HCT116 (cell line): ENCODE results near the gene TLE3. TPM values are rescaled to one million over a fixed set of nuclear protein-coding genes. Genes with fewer than 3 reads are reported as not detected.

Source experiments
- ATAC-seq: fragments of 200-7000 bp; cut with Tn5 transposase; 2 replicates; pipeline ENCODE4 v1.9.1; 2020; ENCODE audit warnings: mild to moderate bottlenecking, moderate library complexity
- BruUV-seq: library from RNA; stranded (reverse); fragments of 400-500 nt; replicated peaks from 2 replicates; lab custom pipeline; 2021; lab: Mats Ljungman, UMichigan
- CTCF ChIA-PET: fragments of 300-600 bp; sonication (Branson Sonifier 250); formaldehyde crosslinking; loops from one replicate; lab custom pipeline; 2021; ENCODE audit warnings: antibody characterized with exemption; lab: Charles Lee
- POLR2A ChIA-PET: fragments of 300-600, 350-600 bp; sonication (Branson Sonifier 250); formaldehyde crosslinking; loops from one replicate; lab custom pipeline; 2021; ENCODE audit warnings: antibody characterized with exemption; lab: Charles Lee
- RAD21 ChIA-PET, 2 experiments: fragments of 300-600 bp; sonication (Branson Sonifier 250); formaldehyde crosslinking; loops; one replicate each; lab custom pipeline; 2023; ENCODE audit warnings: low total read pairs in 2 of 2; ENCODE audit not compliant: uncharacterized antibody in 2 of 2, unreplicated experiment in 2 of 2, low non-redundant PET in 1 of 2; lab: Charles Lee
- DNase-seq: peaks from one replicate; pipeline ENCODE4 v3.0.0-alpha.2; 2010; ENCODE audit warnings: low read depth, low spot score
- H2AFZ ChIP-seq: fragments of 200-600 bp; shearing (Covaris generic), sonication (generic); 2 replicates; pipeline ENCODE4 v1.6.1; 2017; ENCODE audit warnings: low read depth, mixed run types, mixed read lengths, antibody characterized with exemption, low read length; ENCODE audit not compliant: poor library complexity, severe bottlenecking
- H3K27ac ChIP-seq: 2 replicates; pipeline ENCODE4 v1.5.1; 2012; ENCODE audit warnings: low read depth, low read length
- H3K27me3 ChIP-seq: fragments of 200-600 bp; sonication (generic); 2 replicates; pipeline ENCODE4 v1.6.1; 2016; ENCODE audit warnings: mixed run types, low read length, mixed read lengths; ENCODE audit not compliant: insufficient read depth
- H3K36me3 ChIP-seq, 2 experiments: fragments of 200-500 bp in 1 of 2; fragments of 200-600 bp in 1 of 2; sonication (Bioruptor generic) in 1 of 2; sonication (generic) in 1 of 2; 2 replicates each; pipeline versions ENCODE4 v1.5.1 to v1.6.1; 2014 to 2016; ENCODE audit warnings: low read length in 2 of 2, inconsistent platforms in 1 of 2, mixed read lengths in 1 of 2, mixed run types in 1 of 2; ENCODE audit not compliant: insufficient read depth in 2 of 2, control insufficient read depth in 1 of 2
- H3K4me1 ChIP-seq, 2 experiments: fragments of 200-600 bp in 1 of 2; sonication (generic) in 1 of 2; 2 replicates each; pipeline versions ENCODE4 v1.5.1 to v1.6.1; 2012 to 2017; ENCODE audit warnings: low read length in 2 of 2, inconsistent platforms in 1 of 2, mild to moderate bottlenecking in 1 of 2, mixed read lengths in 1 of 2, mixed run types in 1 of 2, moderate library complexity in 1 of 2; ENCODE audit not compliant: insufficient read depth in 2 of 2, control insufficient read depth in 1 of 2
- H3K4me2 ChIP-seq: fragments of 200-600 bp; sonication (generic); 2 replicates; pipeline ENCODE4 v1.6.1; 2017; ENCODE audit warnings: mixed run types, low read length, mixed read lengths
- H3K4me3 ChIP-seq, 2 experiments: fragments of 200-600 bp in 1 of 2; sonication (generic) in 1 of 2; replicated peaks in 1 of 2; 2 replicates each; pipeline ENCODE4 v1.5.1; 2011 to 2016; ENCODE audit warnings: low read length in 2 of 2, control low read depth in 1 of 2, low read depth in 1 of 2, mild to moderate bottlenecking in 1 of 2, mixed read lengths in 1 of 2, mixed run types in 1 of 2
- H3K79me2 ChIP-seq: fragments of 200-600 bp; sonication (generic); 2 replicates; pipeline ENCODE4 v1.6.1; 2017; ENCODE audit warnings: mild to moderate bottlenecking, mixed run types, low read length, moderate library complexity, mixed read lengths; ENCODE audit not compliant: insufficient read depth
- H3K9ac ChIP-seq: fragments of 200-600 bp; sonication (generic); 2 replicates; pipeline ENCODE4 v1.6.1; 2016; ENCODE audit warnings: low read length, mixed read lengths
- H3K9me2 ChIP-seq: fragments of 200-600 bp; sonication (generic), shearing (Covaris generic); 2 replicates; pipeline ENCODE4 v1.6.1; 2017; ENCODE audit warnings: mixed run types, mild to moderate bottlenecking, moderate library complexity; ENCODE audit not compliant: insufficient read depth
- H3K9me3 ChIP-seq, 2 experiments: fragments of 200-500 bp in 1 of 2; fragments of 200-600 bp in 1 of 2; sonication (Bioruptor generic) in 1 of 2; sonication (generic) in 1 of 2; 2 replicates each; pipeline ENCODE4 v1.6.1; 2014 to 2017; ENCODE audit warnings: low read length in 2 of 2, mixed read lengths in 2 of 2, inconsistent platforms in 1 of 2, low read depth in 1 of 2, mild to moderate bottlenecking in 1 of 2, mixed run types in 1 of 2, moderate library complexity in 1 of 2; ENCODE audit not compliant: control insufficient read depth in 1 of 2, insufficient read depth in 1 of 2
- H4K20me1 ChIP-seq: fragments of 200-600 bp; sonication (generic), shearing (Covaris generic); 2 replicates; pipeline ENCODE4 v1.6.1; 2017; ENCODE audit warnings: mixed run types, mild to moderate bottlenecking, moderate library complexity; ENCODE audit not compliant: insufficient read depth
- CBX3 ChIP-seq: IDR thresholded peaks from 2 replicates; pipeline ENCODE4 v1.6.1; 2012; ENCODE audit warnings: low read depth
- ELF1 ChIP-seq: IDR thresholded peaks from 2 replicates; pipeline ENCODE4 v1.6.1; 2012; ENCODE audit warnings: low read depth, borderline replicate concordance
- EZH2 ChIP-seq: fragments of 200-600 bp; sonication (generic); IDR thresholded peaks from 2 replicates; pipeline ENCODE4 v1.6.1; 2017; ENCODE audit warnings: antibody characterized with exemption, mixed run types
- MAX ChIP-seq: IDR thresholded peaks from 2 replicates; pipeline ENCODE4 v1.6.1; 2012
- POLR2A ChIP-seq: IDR thresholded peaks from 2 replicates; pipeline ENCODE4 v1.7.0; 2011; ENCODE audit warnings: borderline replicate concordance; ENCODE audit not compliant: insufficient read depth, insufficient read length; ENCODE audit errors: extremely low read depth
- POLR2AphosphoS5 ChIP-seq: IDR thresholded peaks from 2 replicates; pipeline ENCODE4 v1.6.1; 2011; ENCODE audit warnings: mild to moderate bottlenecking, low read depth, low read length, moderate library complexity
- RAD21 ChIP-seq: IDR thresholded peaks from 2 replicates; pipeline ENCODE4 v1.6.1; 2012; ENCODE audit warnings: low read depth, mild to moderate bottlenecking
- REST ChIP-seq: IDR thresholded peaks from 2 replicates; pipeline ENCODE4 v1.6.1; 2012; ENCODE audit warnings: low read depth
- SP1 ChIP-seq: IDR thresholded peaks from 2 replicates; pipeline ENCODE4 v1.6.1; 2012; ENCODE audit warnings: low read depth
- TCF7L2 ChIP-seq: IDR thresholded peaks from 2 replicates; pipeline ENCODE4 v1.7.0; 2011; ENCODE audit warnings: borderline replicate concordance, inconsistent platforms; ENCODE audit not compliant: insufficient read depth, insufficient read length; ENCODE audit errors: extremely low read depth
- YY1 ChIP-seq: IDR thresholded peaks from 2 replicates; pipeline ENCODE4 v1.6.1; 2011; ENCODE audit warnings: low read length, low read depth, moderate library complexity, mild to moderate bottlenecking; ENCODE audit not compliant: insufficient replicate concordance; ENCODE audit errors: extremely low read depth
- ZBTB33 ChIP-seq: IDR thresholded peaks from 2 replicates; pipeline ENCODE4 v1.6.1; 2011; ENCODE audit warnings: mild to moderate bottlenecking, low read length, moderate library complexity; ENCODE audit not compliant: insufficient replicate concordance; ENCODE audit errors: extremely low read depth
- ZNF274 ChIP-seq: fragments of 200-500 bp; sonication (Bioruptor generic); IDR thresholded peaks from 2 replicates; pipeline ENCODE4 v1.6.1; 2014; ENCODE audit warnings: mild to moderate bottlenecking, low read depth, low read length, inconsistent platforms
- intact Hi-C: fragments of 100-400 bp; cut with micrococcal nuclease; formaldehyde crosslinking; loops from 2 replicates; pipeline ENCODE4 v1.10.0; 2022
- total RNA-seq: library from RNA; stranded (reverse); gene quantifications from one replicate; pipeline ENCODE4 v1.2.1, GENCODE V29; 2021; ENCODE audit not compliant: unreplicated experiment

The TLE3 gene
- total RNA-seq, 1 experiment from 2014 or later, result 53.9 TPM

GRCh38 chr15:70039917-70040316 lies 57.8 kb downstream of the TLE3 start (continued):
- TF ChIP-seq EZH2 (no peak), ZBTB33 (no peak), YY1 (no peak)

DNA sequence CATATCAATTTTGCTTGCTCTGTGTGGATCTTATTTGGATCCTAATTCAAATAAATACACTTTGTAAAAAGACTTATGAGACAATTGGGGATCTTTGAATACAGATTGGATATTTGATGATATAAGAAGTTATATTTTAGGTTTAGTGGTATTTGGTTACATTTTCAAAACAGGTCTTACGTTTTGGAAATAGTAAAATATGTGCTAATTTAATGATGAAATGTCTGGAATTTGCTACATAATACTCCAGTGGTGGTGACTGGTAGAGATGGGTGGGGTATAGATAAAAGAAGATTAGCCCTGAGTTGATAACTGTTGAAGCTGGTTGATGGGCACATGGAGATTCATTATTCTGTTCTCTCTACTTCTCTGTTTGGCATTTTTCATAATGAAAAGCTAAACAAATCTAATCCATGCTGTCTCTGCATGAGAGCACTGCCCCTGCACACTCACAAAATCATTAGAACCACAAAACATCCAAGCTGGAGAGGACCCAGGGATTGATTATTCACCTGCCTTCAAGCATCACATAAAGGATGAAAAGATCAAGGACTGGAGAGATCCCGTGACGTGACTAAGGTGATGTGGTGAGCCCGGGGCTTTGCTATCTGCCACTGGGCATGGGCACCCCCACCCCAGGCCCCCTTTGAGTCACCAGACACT lies 58.9 kb downstream of the TLE3 start:
- H3K79me2 ChIP-seq, result no peaks in the 10 kb centered on the region
- ChIA-PET POLR2A (no interaction called here), CTCF (no interaction called here), RAD21 (no interaction called here)
- H3K4me2 ChIP-seq, result no peak overlapping the region
- no TSS peak for BruUV-seq
- no peak overlapping the region for H2AFZ ChIP-seq
- no peak overlapping the region for H3K27ac ChIP-seq
- intact Hi-C loops, result no loop called here
- no peaks in the 10 kb centered on the region for H3K36me3 ChIP-seq
- H3K9ac ChIP-seq, result no peak overlapping the region
- DNase-seq, result no peak
- TF ChIP-seq ELF1 (no peak), SP1 (no peak), MAX (no peak), POLR2AphosphoS5 (no peak), RAD21 (no peak), ZNF274 (no peak), TCF7L2 (no peak), POLR2A (no peak), REST (no peak), CBX3 (no peak)
- H3K9me2 ChIP-seq, result no peaks in the 10 kb centered on the region
- H3K4me1 ChIP-seq, result no peaks in the 10 kb centered on the region
- peaks cover 8% of the 10 kb centered on the region; the same call in 1 of the 2 replicates for H3K27me3 ChIP-seq
- H3K9me3 ChIP-seq, result no peaks in the 10 kb centered on the region
- H3K4me3 ChIP-seq, result no peak overlapping the region
- ATAC-seq, result no peak
- no peaks in the 10 kb centered on the region for H4K20me1 ChIP-seq
